Stomach smooth muscle (tissue), 2 donors: ENCODE results near the gene FAM149B1.

Experiments
- H3K27ac ChIP-seq: one replicate; pipeline ENCODE4 v1.7.0; 2013; ENCODE audit warnings: mild to moderate bottlenecking, low read length, inconsistent platforms
- H3K27me3 ChIP-seq, 2 donors: one replicate each; pipeline ENCODE4 v1.7.0; 2013; ENCODE audit warnings: low read length in 2 of 2; ENCODE audit not compliant: insufficient read depth in 2 of 2, control insufficient read depth in 1 of 2
- H3K36me3 ChIP-seq, 2 donors: one replicate each; pipeline ENCODE4 v1.7.0; 2013; ENCODE audit warnings: low read length in 2 of 2; ENCODE audit not compliant: control insufficient read depth in 2 of 2, insufficient read depth in 2 of 2
- H3K4me1 ChIP-seq: one replicate; pipeline ENCODE4 v1.7.0; 2013; ENCODE audit warnings: low read length; ENCODE audit not compliant: control insufficient read depth, insufficient read depth
- H3K4me3 ChIP-seq, 2 donors: one replicate each; pipeline ENCODE4 v1.7.0; 2013; ENCODE audit warnings: low read length in 2 of 2
- H3K9ac ChIP-seq, 2 donors: one replicate each; pipeline ENCODE4 v1.7.0; 2013; ENCODE audit warnings: low read length in 2 of 2, mild to moderate bottlenecking in 1 of 2
- H3K9me3 ChIP-seq, 2 donors: one replicate each; pipeline ENCODE4 v1.7.0; 2013; ENCODE audit warnings: low read length in 2 of 2; ENCODE audit not compliant: control insufficient read depth in 2 of 2
- donor health status: healthy.
- donor health status: Pancreatic carcinoma.

The FAM149B1 gene

GRCh38 chr10:73172867-73173266, 4.9 kb downstream of the FAM149B1 start:
- H3K4me3 ChIP-seq: no peak overlapping the region
- H3K9me3 ChIP-seq: no peaks in the 10 kb centered on the region
- peaks cover 9 to 14% of the 10 kb centered on the region in 2 donors for H3K36me3 ChIP-seq
- H3K9ac ChIP-seq: no peak overlapping the region
- H3K4me1 ChIP-seq: peaks cover 4% of the 10 kb centered on the region
- no peak overlapping the region for H3K27ac ChIP-seq
- H3K27me3 ChIP-seq: no peaks in the 10 kb centered on the region

- no peaks in the 10 kb centered on the region for H3K4me1 ChIP-seq
- no peak overlapping the region for H3K4me3 ChIP-seq
- H3K9me3 ChIP-seq: no peaks in the 10 kb centered on the region
- no peak overlapping the region for H3K9ac ChIP-seq
- no peaks in the 10 kb centered on the region for H3K27me3 ChIP-seq
- peaks cover 12 to 15% of the 10 kb centered on the region in 2 donors for H3K36me3 ChIP-seq
- H3K27ac ChIP-seq: no peak overlapping the region
Observed at GRCh38 chr10:73174148-73174925, 6.4 kb downstream of the FAM149B1 start.

GRCh38 chr10:73182568-73182967, 14.6 kb downstream of the FAM149B1 start:
- no peaks in the 10 kb centered on the region for H3K4me1 ChIP-seq
- peaks cover 16 to 17% of the 10 kb centered on the region in 2 donors for H3K36me3 ChIP-seq
- no peak overlapping the region for H3K27ac ChIP-seq
- H3K4me3 ChIP-seq: no peak overlapping the region
- H3K27me3 ChIP-seq: no peaks in the 10 kb centered on the region
- H3K9ac ChIP-seq: no peak overlapping the region
- H3K9me3 ChIP-seq: no peaks in the 10 kb centered on the region

GRCh38 chr10:73183667-73184281, 15.9 kb downstream of the FAM149B1 start:
- no peak overlapping the region for H3K4me3 ChIP-seq
- no peak overlapping the region for H3K9ac ChIP-seq
- no peak overlapping the region for H3K27ac ChIP-seq
- no peaks in the 10 kb centered on the region for H3K9me3 ChIP-seq
- peaks cover 12 to 16% of the 10 kb centered on the region in 2 donors for H3K36me3 ChIP-seq
- H3K27me3 ChIP-seq: no peaks in the 10 kb centered on the region
- H3K4me1 ChIP-seq: no peaks in the 10 kb centered on the region

GRCh38 chr10:73186266-73186665, 18.3 kb downstream of the FAM149B1 start:
- Histone ChIP-seq H3K27me3 (no peaks in the 10 kb centered on the region), H3K9ac (no peak overlapping the region), H3K9me3 (no peaks in the 10 kb centered on the region), H3K36me3 (peaks cover 9 to 12% of the 10 kb centered on the region in 2 donors), H3K4me1 (no peaks in the 10 kb centered on the region), H3K27ac (no peak overlapping the region), H3K4me3 (no peak overlapping the region)

GRCh38 chr10:73190188-73190587, 22.3 kb downstream of the FAM149B1 start:
- no peaks in the 10 kb centered on the region for H3K9me3 ChIP-seq
- peaks cover 2 to 10% of the 10 kb centered on the region in 2 donors for H3K36me3 ChIP-seq
- H3K27me3 ChIP-seq: no peaks in the 10 kb centered on the region
- H3K4me1 ChIP-seq: no peaks in the 10 kb centered on the region
- H3K4me3 ChIP-seq: no peak overlapping the region
- no peak overlapping the region for H3K9ac ChIP-seq
- H3K27ac ChIP-seq: no peak overlapping the region

GRCh38 chr10:73205081-73205480, 37.2 kb downstream of the FAM149B1 start:
- Histone ChIP-seq H3K4me3 (no peak overlapping the region), H3K27ac (no peak overlapping the region), H3K27me3 (no peaks in the 10 kb centered on the region), H3K9me3 (no peaks in the 10 kb centered on the region), H3K9ac (no peak overlapping the region), H3K36me3 (no peaks in the 10 kb centered on the region), H3K4me1 (no peaks in the 10 kb centered on the region)

- no peaks in the 10 kb centered on the region for H3K9me3 ChIP-seq
- H3K4me3 ChIP-seq: no peak overlapping the region
- no peaks in the 10 kb centered on the region for H3K36me3 ChIP-seq
- H3K27me3 ChIP-seq: no peaks in the 10 kb centered on the region
- H3K4me1 ChIP-seq: no peaks in the 10 kb centered on the region
- no peak overlapping the region for H3K27ac ChIP-seq
- H3K9ac ChIP-seq: no peak overlapping the region
Observed at GRCh38 chr10:73205890-73206289, 38.0 kb downstream of the FAM149B1 start.

GRCh38 chr10:73206385-73206784, 38.5 kb downstream of the FAM149B1 start:
- Histone ChIP-seq H3K4me3 (no peak overlapping the region), H3K36me3 (no peaks in the 10 kb centered on the region), H3K9me3 (no peaks in the 10 kb centered on the region)

GRCh38 chr10:73207883-73208282, 40.0 kb downstream of the FAM149B1 start:
- Histone ChIP-seq H3K4me1 (no peaks in the 10 kb centered on the region), H3K9me3 (no peaks in the 10 kb centered on the region), H3K27ac (no peak overlapping the region), H3K9ac (no peak overlapping the region), H3K27me3 (no peaks in the 10 kb centered on the region), H3K4me3 (no peak overlapping the region), H3K36me3 (no peaks in the 10 kb centered on the region)

More at GRCh38 chr10:73206385-73206784, 38.5 kb downstream of the FAM149B1 start:
- no peaks in the 10 kb centered on the region for H3K4me1 ChIP-seq
- H3K9ac ChIP-seq: no peak overlapping the region
- H3K27me3 ChIP-seq: no peaks in the 10 kb centered on the region
- H3K27ac ChIP-seq: no peak overlapping the region

- Histone ChIP-seq H3K4me3 (no peak overlapping the region), H3K4me1 (no peaks in the 10 kb centered on the region), H3K27me3 (no peaks in the 10 kb centered on the region), H3K36me3 (no peaks in the 10 kb centered on the region), H3K9ac (no peak overlapping the region), H3K9me3 (no peaks in the 10 kb centered on the region), H3K27ac (no peak overlapping the region)
Observed at GRCh38 chr10:73209705-73210104, 41.8 kb downstream of the FAM149B1 start.
